ENCODE results near the gene CYYR1. TPM values are rescaled to one million over a fixed set of nuclear protein-coding genes. Genes with fewer than 3 reads are reported as not detected.

Gene CYYR1
- total RNA-seq, 2 experiments from 2014 or later, result not detected

- DNase-seq (no peak), ATAC-seq (no peak)
- no peak overlapping the region for H3K27ac Mint-ChIP-seq
- CTCF ChIA-PET, result no interaction called here
- H3K4me3 Mint-ChIP-seq, result no peak overlapping the region
- peaks cover 8% of the 10 kb centered on the region for H3K4me1 Mint-ChIP-seq
- intact Hi-C loops (cut with DNase I, micrococcal nuclease), result no loop called here
- H3K36me3 Mint-ChIP-seq (ENCODE audit: low read depth), result no peaks in the 10 kb centered on the region
- no peaks in the 10 kb centered on the region for H3K27me3 Mint-ChIP-seq
- no peaks in the 10 kb centered on the region for H3K9me3 Mint-ChIP-seq (ENCODE audit: low read depth)
- POLR2A ChIA-PET, result no interaction called here
These were observed 123.9 kb downstream of the CYYR1 start for GRCh38 chr21:26449161-26449560.

- no peaks in the 10 kb centered on the region for H3K27me3 Mint-ChIP-seq
These were observed 124.3 kb downstream of the CYYR1 start for GRCh38 chr21:26448751-26449150.

GRCh38 chr21:26447932-26448475 is 125.1 kb downstream of the CYYR1 start:
- H3K36me3 Mint-ChIP-seq (ENCODE audit: low read depth), result no peaks in the 10 kb centered on the region
- no peaks in the 10 kb centered on the region for H3K9me3 Mint-ChIP-seq (ENCODE audit: low read depth)
- ATAC-seq (no peak), DNase-seq (no peak)
- ChIA-PET CTCF (no interaction called here), POLR2A (no interaction called here)
- intact Hi-C loops (cut with DNase I, micrococcal nuclease), result no loop called here
- no peak overlapping the region for H3K4me3 Mint-ChIP-seq
- H3K27me3 Mint-ChIP-seq, result no peaks in the 10 kb centered on the region
- peaks cover 8% of the 10 kb centered on the region for H3K4me1 Mint-ChIP-seq
- no peak overlapping the region for H3K27ac Mint-ChIP-seq

More at GRCh38 chr21:26448751-26449150, 124.3 kb downstream of the CYYR1 start:
- DNase-seq, result no peak
- intact Hi-C loops (cut with DNase I, micrococcal nuclease), result no loop called here
- Mint-ChIP-seq H3K9me3 (ENCODE audit: low read depth) (no peaks in the 10 kb centered on the region), H3K4me1 (peaks cover 8% of the 10 kb centered on the region), H3K4me3 (no peak overlapping the region), H3K27ac (no peak overlapping the region), H3K36me3 (ENCODE audit: low read depth) (no peaks in the 10 kb centered on the region)
- ATAC-seq, result no peak
- CTCF ChIA-PET, result no interaction called here
- POLR2A ChIA-PET, result no interaction called here

- CTCF ChIA-PET, result no interaction called here
- Mint-ChIP-seq H3K4me3 (no peak overlapping the region), H3K27me3 (peaks cover 3% of the 10 kb centered on the region), H3K36me3 (ENCODE audit: low read depth) (no peaks in the 10 kb centered on the region), H3K4me1 (no peaks in the 10 kb centered on the region), H3K9me3 (ENCODE audit: low read depth) (no peaks in the 10 kb centered on the region), H3K27ac (no peak overlapping the region)
- intact Hi-C loops (cut with DNase I, micrococcal nuclease), result no loop called here
- ATAC-seq (no peak), DNase-seq (no peak)
- POLR2A ChIA-PET, result no interaction called here
These were observed 127.6 kb downstream of the CYYR1 start for GRCh38 chr21:26445440-26445839.

- Mint-ChIP-seq H3K27ac (no peak overlapping the region), H3K9me3 (ENCODE audit: low read depth) (no peaks in the 10 kb centered on the region), H3K4me3 (no peak overlapping the region), H3K27me3 (peaks cover 3% of the 10 kb centered on the region), H3K4me1 (no peaks in the 10 kb centered on the region), H3K36me3 (ENCODE audit: low read depth) (no peaks in the 10 kb centered on the region)
- ATAC-seq (no peak), DNase-seq (no peak)
- intact Hi-C loops (cut with DNase I, micrococcal nuclease), result no loop called here
- POLR2A ChIA-PET, result no interaction called here
- CTCF ChIA-PET, result no interaction called here
These were observed 128.4 kb downstream of the CYYR1 start for GRCh38 chr21:26444646-26445045.

GRCh38 chr21:26443867-26444266 is 129.2 kb downstream of the CYYR1 start:
- no peak overlapping the region for H3K27ac Mint-ChIP-seq
- peak; percentile 36 for ATAC-seq
- CTCF ChIA-PET, result no interaction called here
- no peaks in the 10 kb centered on the region for H3K4me1 Mint-ChIP-seq
- peaks cover 3% of the 10 kb centered on the region for H3K27me3 Mint-ChIP-seq
- H3K36me3 Mint-ChIP-seq (ENCODE audit: low read depth), result no peaks in the 10 kb centered on the region
- H3K4me3 Mint-ChIP-seq, result no peak overlapping the region
- POLR2A ChIA-PET, result no interaction called here
- H3K9me3 Mint-ChIP-seq (ENCODE audit: low read depth), result no peaks in the 10 kb centered on the region
- intact Hi-C loops (cut with DNase I, micrococcal nuclease), result no loop called here
- DNase-seq, result no peak

- intact Hi-C loops (cut with DNase I, micrococcal nuclease), result no loop called here
These were observed 129.8 kb downstream of the CYYR1 start for GRCh38 chr21:26443291-26443690.

GRCh38 chr21:26441149-26441548 is 131.9 kb downstream of the CYYR1 start:
- POLR2A ChIA-PET, result no interaction called here

More at GRCh38 chr21:26443291-26443690, 129.8 kb downstream of the CYYR1 start:
- H3K27ac Mint-ChIP-seq, result no peak overlapping the region
- no peaks in the 10 kb centered on the region for H3K36me3 Mint-ChIP-seq (ENCODE audit: low read depth)
- ATAC-seq (no peak), DNase-seq (no peak)
- H3K9me3 Mint-ChIP-seq (ENCODE audit: low read depth), result no peaks in the 10 kb centered on the region
- no peaks in the 10 kb centered on the region for H3K4me1 Mint-ChIP-seq
- POLR2A ChIA-PET, result no interaction called here
- peaks cover 3% of the 10 kb centered on the region for H3K27me3 Mint-ChIP-seq
- CTCF ChIA-PET, result no interaction called here
- H3K4me3 Mint-ChIP-seq, result no peak overlapping the region

GRCh38 chr21:26438976-26439375 is 134.1 kb downstream of the CYYR1 start:
- H3K27me3 Mint-ChIP-seq, result peaks cover 3% of the 10 kb centered on the region
- DNase-seq (no peak), ATAC-seq (no peak)
- intact Hi-C loops (cut with DNase I, micrococcal nuclease), result no loop called here
- no peaks in the 10 kb centered on the region for H3K9me3 Mint-ChIP-seq (ENCODE audit: low read depth)
- H3K4me1 Mint-ChIP-seq, result no peaks in the 10 kb centered on the region
- POLR2A ChIA-PET, result no interaction called here
- no peak overlapping the region for H3K27ac Mint-ChIP-seq
- CTCF ChIA-PET, result interaction anchor here (1.7 kb wide), 1 partner anchor 12 kb away, joined by 3 read pairs; no protein-coding TSS in a partner anchor
- H3K36me3 Mint-ChIP-seq (ENCODE audit: low read depth), result no peaks in the 10 kb centered on the region
- no peak overlapping the region for H3K4me3 Mint-ChIP-seq

More at GRCh38 chr21:26441149-26441548, 131.9 kb downstream of the CYYR1 start:
- Mint-ChIP-seq H3K9me3 (ENCODE audit: low read depth) (no peaks in the 10 kb centered on the region), H3K27me3 (peaks cover 3% of the 10 kb centered on the region), H3K4me1 (no peaks in the 10 kb centered on the region), H3K4me3 (no peak overlapping the region), H3K36me3 (ENCODE audit: low read depth) (no peaks in the 10 kb centered on the region), H3K27ac (no peak overlapping the region)
- DNase-seq (no peak), ATAC-seq (no peak)
- intact Hi-C loops (cut with DNase I, micrococcal nuclease), result no loop called here
- CTCF ChIA-PET, result no interaction called here

GRCh38 chr21:26437326-26438009 is 135.6 kb downstream of the CYYR1 start:
- DNase-seq (no peak), ATAC-seq (no peak)
- H3K4me1 Mint-ChIP-seq, result no peaks in the 10 kb centered on the region
- H3K9me3 Mint-ChIP-seq (ENCODE audit: low read depth), result no peaks in the 10 kb centered on the region
- ChIA-PET CTCF (interaction anchor here (0.7 kb wide), 1 partner anchor 374 kb away, joined by 3 read pairs; no protein-coding TSS in a partner anchor), POLR2A (no interaction called here)
- peaks cover 3% of the 10 kb centered on the region for H3K27me3 Mint-ChIP-seq
- no peaks in the 10 kb centered on the region for H3K36me3 Mint-ChIP-seq (ENCODE audit: low read depth)
- H3K4me3 Mint-ChIP-seq, result no peak overlapping the region
- no peak overlapping the region for H3K27ac Mint-ChIP-seq
- intact Hi-C loops (cut with DNase I, micrococcal nuclease), result no loop called here

- Mint-ChIP-seq H3K4me1 (no peaks in the 10 kb centered on the region), H3K27me3 (no peaks in the 10 kb centered on the region), H3K4me3 (no peak overlapping the region), H3K36me3 (ENCODE audit: low read depth) (no peaks in the 10 kb centered on the region), H3K27ac (no peak overlapping the region), H3K9me3 (ENCODE audit: low read depth) (no peaks in the 10 kb centered on the region)
- DNase-seq (no peak), ATAC-seq (no peak)
- POLR2A ChIA-PET, result no interaction called here
- intact Hi-C loops (cut with DNase I, micrococcal nuclease), result no loop called here
- CTCF ChIA-PET, result no interaction called here
These were observed 139.7 kb downstream of the CYYR1 start for GRCh38 chr21:26433386-26433785.

- ChIA-PET POLR2A (no interaction called here), CTCF (no interaction called here)
- intact Hi-C loops (cut with DNase I, micrococcal nuclease), result no loop called here
- Mint-ChIP-seq H3K27me3 (no peaks in the 10 kb centered on the region), H3K27ac (no peak overlapping the region), H3K4me3 (no peak overlapping the region), H3K4me1 (no peaks in the 10 kb centered on the region), H3K36me3 (ENCODE audit: low read depth) (no peaks in the 10 kb centered on the region), H3K9me3 (ENCODE audit: low read depth) (no peaks in the 10 kb centered on the region)
- DNase-seq, result no peak
- ATAC-seq, result no peak
These were observed 140.7 kb downstream of the CYYR1 start for GRCh38 chr21:26432410-26432809.
